Ascending aorta (tissue), 2 donors: ENCODE data around the gene ZG16B. TPM values are rescaled to one million over a fixed set of nuclear protein-coding genes. Genes with fewer than 3 reads are reported as not detected.

ENCODE experiments used
- DNase-seq, 2 donors: peaks; one replicate each; pipeline ENCODE4 v3.0.0-alpha.2; 2019; ENCODE audit warnings: low spot score in 2 of 2
- H3K27ac ChIP-seq, 2 donors: fragments of 200-600 bp; sonication (generic); one replicate each; pipeline ENCODE4 v1.5.1; 2016 to 2017; ENCODE audit warnings: mild to moderate bottlenecking in 1 of 2
- H3K27me3 ChIP-seq: fragments of 200-600 bp; sonication (generic); one replicate; pipeline ENCODE4 v1.5.1; 2017
- H3K36me3 ChIP-seq, 2 donors: fragments of 200-600 bp; sonication (generic); one replicate each; pipeline ENCODE4 v1.5.1; 2016
- H3K4me1 ChIP-seq, 2 donors: fragments of 200-600 bp; sonication (generic); one replicate each; pipeline ENCODE4 v1.5.1; 2016 to 2017; ENCODE audit warnings: mild to moderate bottlenecking in 1 of 2
- H3K4me3 ChIP-seq, 2 donors: fragments of 200-600 bp; sonication (generic); one replicate each; pipeline ENCODE4 v1.5.1; 2016 to 2017; ENCODE audit warnings: mild to moderate bottlenecking in 1 of 2
- H3K9me3 ChIP-seq, 2 donors: fragments of 200-600 bp; sonication (generic); one replicate each; pipeline ENCODE4 v1.5.1; 2016
- CTCF ChIP-seq, 3 experiments: fragments of 200-600 bp in 2 of 3; fragments of 450-650 bp in 1 of 3; sonication (generic) in 2 of 3; IDR thresholded peaks; one replicate each; pipeline ENCODE4 v1.5.1; 2016 to 2019; ENCODE audit warnings: antibody characterized with exemption in 3 of 3, mild to moderate bottlenecking in 1 of 3, moderate library complexity in 1 of 3
- intact Hi-C: fragments of 100-400 bp; cut with DNase I; formaldehyde crosslinking; loops from one replicate; pipeline ENCODE4 v1.15.1; 2023
- total RNA-seq: library from RNA; depleted of rRNA; stranded (reverse); fragments of >200 nt; gene quantifications from one replicate; pipeline ENCODE4 v1.1.0, GENCODE V29; 2016

ZG16B gene
- total RNA-seq, 1 donor from 2014 or later, result not detected

- Histone ChIP-seq H3K9me3 (no peaks in the 10 kb centered on the region), H3K27me3 (peaks cover 19% of the 10 kb centered on the region), H3K4me3 (peak overlapping the region; percentile 21 to 57), H3K36me3 (no peaks in the 10 kb centered on the region), H3K27ac (no peak overlapping the region), H3K4me1 (no peaks in the 10 kb centered on the region)
- peak in 1 of 2 donors; percentile 45 for DNase-seq
- TF ChIP-seq CTCF (IDR thresholded peaks at IDR 0.05), result no peak
- intact Hi-C loops, result no loop called here
Observed at GRCh38 chr16:2785101-2785991, 44.8 kb upstream of the ZG16B start.

- DNase-seq, result peak in 1 of 2 donors; percentile 57
Observed at GRCh38 chr16:2786061-2786825, 43.9 kb upstream of the ZG16B start.

GRCh38 chr16:2786826-2787151, 43.3 kb upstream of the ZG16B start:
- no peak for DNase-seq
- Histone ChIP-seq H3K4me3 (no peak overlapping the region), H3K9me3 (no peaks in the 10 kb centered on the region), H3K4me1 (no peaks in the 10 kb centered on the region), H3K36me3 (no peaks in the 10 kb centered on the region), H3K27ac (no peak overlapping the region), H3K27me3 (peaks cover 19% of the 10 kb centered on the region)
- intact Hi-C loops, result no loop called here
- TF ChIP-seq CTCF (IDR thresholded peaks at IDR 0.05), result no peak

More at GRCh38 chr16:2786061-2786825, 43.9 kb upstream of the ZG16B start:
- H3K27me3 ChIP-seq, result peaks cover 19% of the 10 kb centered on the region
- H3K4me3 ChIP-seq, result no peak overlapping the region
- H3K4me1 ChIP-seq, result no peaks in the 10 kb centered on the region
- H3K36me3 ChIP-seq, result no peaks in the 10 kb centered on the region
- no peak for TF ChIP-seq CTCF (IDR thresholded peaks at IDR 0.05)
- intact Hi-C loops, result no loop called here
- H3K27ac ChIP-seq, result no peak overlapping the region
- no peaks in the 10 kb centered on the region for H3K9me3 ChIP-seq

- intact Hi-C loops, result no loop called here
- Histone ChIP-seq H3K9me3 (no peaks in the 10 kb centered on the region), H3K4me3 (no peak within 1 kb of the TSS), H3K4me1 (no peaks in the 10 kb centered on the region), H3K36me3 (no peaks in the 10 kb centered on the region), H3K27ac (no peak within 1 kb of the TSS), H3K27me3 (peaks cover 19% of the 10 kb centered on the region)
- TF ChIP-seq CTCF (IDR thresholded peaks at IDR 0.05), result no peak
- DNase-seq, result no peak
Observed at GRCh38 chr16:2787406-2787805, 42.7 kb upstream of the ZG16B start, which contains the start of gene PRSS33. Gene PRSS33, minus strand, starts transcription at chr16:2787560. Its CDS starts 1,013 bp downstream, at chr16:2786547.

GRCh38 chr16:2787961-2788360, 42.1 kb upstream of the ZG16B start:
- DNase-seq, result no peak
- H3K27me3 ChIP-seq, result peaks cover 19% of the 10 kb centered on the region
- intact Hi-C loops, result no loop called here
- H3K4me3 ChIP-seq, result no peak overlapping the region
- TF ChIP-seq CTCF (IDR thresholded peaks at IDR 0.05), result no peak
- H3K27ac ChIP-seq, result no peak overlapping the region
- no peaks in the 10 kb centered on the region for H3K4me1 ChIP-seq
- H3K36me3 ChIP-seq, result no peaks in the 10 kb centered on the region
- H3K9me3 ChIP-seq, result no peaks in the 10 kb centered on the region
